ENCODE measurements around the gene HABP2. TPM values are rescaled to one million over a fixed set of nuclear protein-coding genes. Genes with fewer than 3 reads are reported as not detected.

Gene HABP2
- total RNA-seq, 1 experiment from 2014 or later, result 0.09 TPM

GRCh38 chr10:113515161-113515560 lies 37.7 kb upstream of the HABP2 start (continued):
- TF ChIP-seq TEAD4 (CRISPR knock-in tag; IDR thresholded peaks at IDR 0.05), result no peak
- TF ChIP-seq MLX (CRISPR knock-in tag; IDR thresholded peaks at IDR 0.05), result no peak
- TF ChIP-seq HMGA2 (CRISPR knock-in tag; IDR thresholded peaks at IDR 0.05), result no peak
- no peak for TF ChIP-seq JAZF1 (CRISPR knock-in tag; IDR thresholded peaks at IDR 0.05)
- TF ChIP-seq FOXP4 (CRISPR knock-in tag; IDR thresholded peaks at IDR 0.05), result no peak

GRCh38 chr10:113515601-113516000 lies 37.3 kb upstream of the HABP2 start:
- Mint-ChIP-seq H3K36me3 (peaks cover 5% of the 10 kb centered on the region), H3K27me3 (ENCODE audit: low read depth) (peaks cover 7% of the 10 kb centered on the region; the same call in 1 of the 2 replicates), H3K27ac (no peak overlapping the region), H3K4me1 (no peaks in the 10 kb centered on the region), H3K4me3 (no peak overlapping the region), H3K9me3 (peaks cover 13% of the 10 kb centered on the region)
- DNase-seq (ENCODE audit: low spot score), result no peak
- ChIA-PET CTCF (interaction anchor here (1.1 kb wide), 1 partner anchor 131 kb away, joined by 3 read pairs; no protein-coding TSS in a partner anchor), POLR2A (no interaction called here)
- ATAC-seq, result no peak
- no peak for TF ChIP-seq ATF2 (CRISPR knock-in tag; IDR thresholded peaks at IDR 0.05; ENCODE audit: borderline replicate concordance, low read depth)
- no peak for TF ChIP-seq FOXJ3 (CRISPR knock-in tag; IDR thresholded peaks at IDR 0.05; ENCODE audit: borderline replicate concordance)
- no peak for TF ChIP-seq USF1 (CRISPR knock-in tag; IDR thresholded peaks at IDR 0.05)
- no peak for TF ChIP-seq ZNF416 (CRISPR knock-in tag; IDR thresholded peaks at IDR 0.05)
- no peak for TF ChIP-seq SMAD4 (CRISPR knock-in tag; IDR thresholded peaks at IDR 0.05)
- no peak for TF ChIP-seq OVOL2 (CRISPR knock-in tag; IDR thresholded peaks at IDR 0.05; ENCODE audit: borderline replicate concordance)
- no peak for TF ChIP-seq IRF2 (CRISPR knock-in tag; IDR thresholded peaks at IDR 0.05; ENCODE audit: borderline replicate concordance, low read depth)
- no peak for TF ChIP-seq ATF1 (CRISPR knock-in tag; IDR thresholded peaks at IDR 0.05)
- no peak for TF ChIP-seq CTCF (IDR thresholded peaks at IDR 0.05)
- no peak for TF ChIP-seq ZNF423 (CRISPR knock-in tag; IDR thresholded peaks at IDR 0.05)
- no peak for TF ChIP-seq ZNF138 (CRISPR knock-in tag; conservative IDR thresholded peaks at IDR 0.05)
- no peak for TF ChIP-seq MAX (CRISPR knock-in tag; IDR thresholded peaks at IDR 0.05)
- TF ChIP-seq GTF2I (CRISPR knock-in tag; conservative IDR thresholded peaks at IDR 0.05), result no peak
- TF ChIP-seq FOXK1 (CRISPR knock-in tag; IDR thresholded peaks at IDR 0.05), result no peak
- TF ChIP-seq JAZF1 (CRISPR knock-in tag; IDR thresholded peaks at IDR 0.05), result no peak
- no peak for TF ChIP-seq AR (CRISPR knock-in tag; IDR thresholded peaks at IDR 0.05)
- no peak for TF ChIP-seq GABPB1 (CRISPR knock-in tag; IDR thresholded peaks at IDR 0.05)
- TF ChIP-seq EMX1 (CRISPR knock-in tag; IDR thresholded peaks at IDR 0.05), result no peak
- TF ChIP-seq SOX15 (CRISPR knock-in tag; IDR thresholded peaks at IDR 0.05), result no peak
- TF ChIP-seq ZNF219 (CRISPR knock-in tag; IDR thresholded peaks at IDR 0.05; ENCODE audit: borderline replicate concordance), result no peak

Data from WTC11 (cell line).